Effector memory CD4-positive, alpha-beta T cell (primary cell): ENCODE measurements around the gene ENAM.
A peak's percentile ranks its signal among the peaks of the same experiment; 100 is the strongest.

ENCODE experiments used
- DNase-seq, 3 donors: peaks; one replicate each; pipeline ENCODE4 v3.0.0-alpha.2; 2020
- H3K27ac ChIP-seq: 2 replicates; pipeline ENCODE4 v1.7.0; 2013; ENCODE audit warnings: mild to moderate bottlenecking, low read length, moderate library complexity; ENCODE audit not compliant: insufficient read depth, poor library complexity, severe bottlenecking
- H3K27me3 ChIP-seq: replicated peaks from 2 replicates; pipeline ENCODE4 v1.7.0; 2013; ENCODE audit warnings: mild to moderate bottlenecking, low read length; ENCODE audit not compliant: insufficient read depth, control insufficient read depth, poor library complexity, severe bottlenecking
- H3K36me3 ChIP-seq: 2 replicates; pipeline ENCODE4 v1.7.0; 2013; ENCODE audit warnings: mild to moderate bottlenecking, low read length, moderate library complexity; ENCODE audit not compliant: control insufficient read depth, insufficient read depth
- H3K4me1 ChIP-seq: 2 replicates; pipeline ENCODE4 v1.7.0; 2013; ENCODE audit warnings: low read length, mild to moderate bottlenecking; ENCODE audit not compliant: control insufficient read depth, insufficient read depth, poor library complexity, severe bottlenecking
- H3K4me3 ChIP-seq: 2 replicates; pipeline ENCODE4 v1.7.0; 2013; ENCODE audit warnings: low read length, low read depth, mild to moderate bottlenecking; ENCODE audit not compliant: insufficient read depth, poor library complexity, severe bottlenecking
- H3K9me3 ChIP-seq: 2 replicates; pipeline ENCODE4 v1.7.0; 2013; ENCODE audit warnings: mild to moderate bottlenecking, low read length, moderate library complexity; ENCODE audit not compliant: control insufficient read depth
- total RNA-seq, 3 donors: gene quantifications; one replicate each; lab custom pipeline; 2026; lab: John Stamatoyannopoulos, UW

The ENAM gene
- 0 reads per million in 3 donors for total RNA-seq

DNA sequence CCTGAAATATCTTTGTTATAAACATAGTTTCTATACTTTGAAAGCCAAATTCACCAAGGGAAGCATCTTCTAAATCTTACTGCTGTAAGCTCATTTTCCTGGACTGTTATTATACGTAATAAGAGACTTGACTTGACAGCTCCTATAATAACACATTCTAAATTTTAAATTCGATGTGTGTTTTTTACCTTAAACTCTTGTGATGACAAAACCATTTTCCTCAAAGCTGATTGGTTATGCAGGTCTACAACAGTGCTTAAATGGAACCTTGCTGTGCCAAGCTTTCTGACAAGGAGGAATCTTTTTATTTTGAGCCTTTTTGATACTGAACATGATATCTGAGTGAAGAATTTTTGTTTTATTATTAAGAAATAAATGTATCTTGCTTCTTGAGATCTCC is at the start of gene ENAM:
Gene ENAM, plus strand, starts transcription at position 301 of the 400 bp plus-strand sequence. CDS start 757 bp downstream, outside the sequence.
- H3K4me3 ChIP-seq: no peak within 1 kb of the TSS
- no peaks in the 10 kb centered on the region for H3K9me3 ChIP-seq
- no peak for DNase-seq
- no peaks in the 10 kb centered on the region for H3K4me1 ChIP-seq
- no peaks in the 10 kb centered on the region for H3K27me3 ChIP-seq
- no peaks in the 10 kb centered on the region for H3K36me3 ChIP-seq
- no peak within 1 kb of the TSS for H3K27ac ChIP-seq

- Histone ChIP-seq H3K4me1 (no peaks in the 10 kb centered on the region), H3K27ac (no peak overlapping the region), H3K36me3 (no peaks in the 10 kb centered on the region), H3K27me3 (peaks cover 3% of the 10 kb centered on the region), H3K4me3 (no peak overlapping the region), H3K9me3 (no peaks in the 10 kb centered on the region)
- no peak for DNase-seq
Measured at GRCh38 chr4:70581980-70582379, 46.6 kb upstream of the ENAM start.

DNA sequence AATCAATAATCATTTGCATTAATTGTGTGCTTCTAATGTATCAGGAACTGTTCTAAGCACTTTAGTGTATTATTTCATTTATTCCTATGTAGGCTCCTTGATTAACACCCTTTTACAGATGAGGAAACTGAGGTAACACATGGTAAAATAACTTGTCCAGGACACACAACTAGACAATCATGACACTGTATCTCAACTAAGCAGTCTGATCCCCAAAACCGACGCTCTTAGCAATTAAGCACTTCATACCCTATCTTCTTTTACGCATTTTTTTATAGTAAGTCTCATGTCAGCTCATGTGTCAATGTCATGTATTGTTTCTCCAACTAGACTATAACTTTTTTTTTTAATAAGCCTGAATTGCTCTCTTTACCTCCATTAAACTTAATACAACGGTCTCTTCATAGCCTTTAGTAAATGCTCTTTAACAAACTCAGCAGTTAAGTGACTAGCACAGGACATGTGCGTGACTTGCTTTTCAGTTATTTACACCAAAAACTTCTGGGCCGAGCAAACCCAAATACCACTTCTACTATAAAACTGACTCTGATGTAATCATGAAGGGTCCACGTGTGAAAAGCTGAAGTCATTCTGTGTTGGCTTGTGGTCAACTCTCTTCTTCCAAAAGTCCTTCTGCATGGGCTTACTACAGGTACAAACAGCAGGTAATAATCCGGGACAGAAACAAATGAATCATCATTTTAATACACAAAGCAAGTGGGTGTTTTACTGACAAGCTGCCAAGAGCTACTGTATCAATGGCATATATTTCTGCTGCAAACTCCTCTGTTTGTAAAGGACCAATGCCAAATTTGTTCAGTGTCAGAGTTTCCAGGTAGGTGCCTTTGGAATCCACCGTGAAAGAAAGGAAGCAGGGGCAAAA is 44.4 kb upstream of the ENAM start:
- DNase-seq: no peak
- no peaks in the 10 kb centered on the region for H3K9me3 ChIP-seq
- no peak overlapping the region for H3K27ac ChIP-seq
- no peaks in the 10 kb centered on the region for H3K4me1 ChIP-seq
- no peak overlapping the region for H3K4me3 ChIP-seq
- H3K36me3 ChIP-seq: no peaks in the 10 kb centered on the region
- no peaks in the 10 kb centered on the region for H3K27me3 ChIP-seq

GRCh38 chr4:70586841-70587240 is 41.7 kb upstream of the ENAM start:
- Histone ChIP-seq H3K27ac (no peak overlapping the region), H3K36me3 (no peaks in the 10 kb centered on the region), H3K4me1 (no peaks in the 10 kb centered on the region), H3K9me3 (no peaks in the 10 kb centered on the region), H3K4me3 (no peak overlapping the region), H3K27me3 (no peaks in the 10 kb centered on the region)
- DNase-seq: no peak

- H3K4me3 ChIP-seq: no peak overlapping the region
- H3K36me3 ChIP-seq: no peaks in the 10 kb centered on the region
- no peaks in the 10 kb centered on the region for H3K4me1 ChIP-seq
- no peak overlapping the region for H3K27ac ChIP-seq
- no peaks in the 10 kb centered on the region for H3K27me3 ChIP-seq
- H3K9me3 ChIP-seq: no peaks in the 10 kb centered on the region
- no peak for DNase-seq
Measured at GRCh38 chr4:70589785-70590184, 38.8 kb upstream of the ENAM start.

- Histone ChIP-seq H3K9me3 (no peaks in the 10 kb centered on the region), H3K27me3 (no peaks in the 10 kb centered on the region), H3K4me1 (no peaks in the 10 kb centered on the region), H3K27ac (no peak within 1 kb of the TSS), H3K4me3 (no peak within 1 kb of the TSS), H3K36me3 (no peaks in the 10 kb centered on the region)
- no peak for DNase-seq
Measured at GRCh38 chr4:70591955-70592582, 36.5 kb upstream of the ENAM start, which contains the start of gene AMBN. Gene AMBN, plus strand, starts transcription at chr4:70592256. Its CDS starts 103 bp downstream, at chr4:70592359.

- Histone ChIP-seq H3K36me3 (no peaks in the 10 kb centered on the region), H3K27me3 (no peaks in the 10 kb centered on the region), H3K9me3 (no peaks in the 10 kb centered on the region), H3K4me3 (no peak overlapping the region), H3K4me1 (no peaks in the 10 kb centered on the region), H3K27ac (no peak overlapping the region)
- DNase-seq: no peak
Measured at GRCh38 chr4:70594196-70594595, 34.3 kb upstream of the ENAM start.

DNA sequence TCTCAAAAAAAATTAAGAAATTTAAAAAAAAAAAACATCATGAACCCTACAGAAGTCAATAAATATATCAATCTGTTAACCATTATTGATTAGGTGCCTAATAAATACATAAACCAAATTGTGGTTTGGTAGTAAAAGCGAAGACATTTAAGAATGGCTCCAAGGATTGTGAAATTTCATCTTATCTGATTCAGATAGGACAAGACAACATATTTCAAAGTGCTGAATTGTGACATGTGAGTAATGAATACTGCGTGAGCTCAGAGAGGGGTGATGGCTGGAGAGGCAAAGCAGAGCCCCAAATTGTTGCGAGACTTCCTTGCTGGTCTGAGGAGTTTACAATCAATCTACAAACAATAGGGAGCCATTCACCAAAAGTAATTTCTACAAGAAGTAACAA is 28.2 kb upstream of the ENAM start:
- Histone ChIP-seq H3K9me3 (no peaks in the 10 kb centered on the region), H3K27ac (no peak overlapping the region), H3K4me1 (no peaks in the 10 kb centered on the region), H3K4me3 (no peak overlapping the region), H3K27me3 (no peaks in the 10 kb centered on the region), H3K36me3 (no peaks in the 10 kb centered on the region)
- no peak for DNase-seq

DNA sequence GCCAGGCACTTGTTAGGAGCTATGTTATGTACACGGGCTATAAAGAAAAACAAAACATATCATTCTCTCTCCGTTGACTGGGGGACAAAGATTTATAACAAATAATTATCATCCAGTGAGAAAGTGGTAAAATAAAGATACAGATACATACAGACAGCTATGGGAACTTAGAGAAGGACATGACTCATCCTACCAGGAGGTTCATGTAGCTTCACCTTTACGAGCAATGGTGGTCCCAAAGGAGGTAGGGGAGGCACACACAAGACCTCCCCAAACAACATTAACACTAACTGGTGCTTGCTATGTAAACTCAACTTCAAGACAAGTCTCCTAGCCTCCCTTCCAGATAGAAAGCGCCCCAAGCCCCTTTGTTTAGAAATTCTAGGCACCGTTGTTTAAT is 27.6 kb upstream of the ENAM start:
- no peaks in the 10 kb centered on the region for H3K4me1 ChIP-seq
- DNase-seq: no peak
- no peaks in the 10 kb centered on the region for H3K36me3 ChIP-seq
- no peaks in the 10 kb centered on the region for H3K9me3 ChIP-seq
- no peaks in the 10 kb centered on the region for H3K27me3 ChIP-seq
- no peak overlapping the region for H3K27ac ChIP-seq
- no peak overlapping the region for H3K4me3 ChIP-seq

DNA sequence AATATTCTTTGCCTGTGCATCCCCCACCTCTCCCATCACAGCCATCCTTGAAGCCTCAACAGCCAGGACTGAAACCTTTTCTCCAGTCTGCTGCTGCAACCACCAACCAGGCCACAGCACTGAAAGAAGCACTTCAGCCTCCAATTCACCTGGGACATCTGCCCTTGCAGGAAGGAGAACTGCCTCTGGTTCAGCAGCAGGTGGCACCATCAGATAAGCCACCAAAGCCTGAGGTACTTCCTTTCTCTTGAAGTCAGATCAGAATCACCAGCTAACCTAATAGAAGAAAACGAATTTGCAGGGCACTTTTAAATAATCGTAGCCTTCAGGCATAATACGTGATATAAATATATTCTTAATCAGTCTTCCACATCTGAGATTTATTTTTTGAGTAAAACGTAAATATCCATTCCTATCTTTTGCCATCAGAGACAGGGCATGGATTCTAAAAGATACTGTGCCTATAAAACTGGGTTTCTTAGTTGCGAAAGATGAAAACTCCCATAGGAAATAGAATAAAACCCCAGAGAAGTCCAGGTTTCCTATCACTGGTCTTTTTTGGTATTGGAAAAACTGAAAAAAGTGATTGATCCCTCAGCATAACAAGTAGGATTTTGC is 27.0 kb upstream of the ENAM start:
- Histone ChIP-seq H3K4me1 (no peaks in the 10 kb centered on the region), H3K4me3 (no peak overlapping the region), H3K9me3 (no peaks in the 10 kb centered on the region), H3K36me3 (no peaks in the 10 kb centered on the region), H3K27ac (no peak overlapping the region), H3K27me3 (no peaks in the 10 kb centered on the region)
- DNase-seq: peak; percentile 27 to 50 (median 31)
